Endometrial microvascular endothelial cells (primary cell): ENCODE data around the gene U2SURP. TPM values are rescaled to one million over a fixed set of nuclear protein-coding genes. Genes with fewer than 3 reads are reported as not detected.

Source experiments
- in situ Hi-C: cut with HindIII; loops from 2 replicates; pipeline ENCODE4 v1.10.0; 2017; ENCODE audit warnings: low sequenced_read_pairs, low pct_unique_long_range_greater_than_20kb; ENCODE audit errors: inconsistent ontology term
- total RNA-seq: library from RNA; depleted of rRNA; stranded (reverse); fragments of >200 nt; gene quantifications from one replicate; pipeline ENCODE4 v1.2.3, GENCODE V29; 2015; ENCODE audit errors: inconsistent ontology term

Gene U2SURP
- total RNA-seq, 1 donor from 2014 or later = 30.0 TPM

DNA sequence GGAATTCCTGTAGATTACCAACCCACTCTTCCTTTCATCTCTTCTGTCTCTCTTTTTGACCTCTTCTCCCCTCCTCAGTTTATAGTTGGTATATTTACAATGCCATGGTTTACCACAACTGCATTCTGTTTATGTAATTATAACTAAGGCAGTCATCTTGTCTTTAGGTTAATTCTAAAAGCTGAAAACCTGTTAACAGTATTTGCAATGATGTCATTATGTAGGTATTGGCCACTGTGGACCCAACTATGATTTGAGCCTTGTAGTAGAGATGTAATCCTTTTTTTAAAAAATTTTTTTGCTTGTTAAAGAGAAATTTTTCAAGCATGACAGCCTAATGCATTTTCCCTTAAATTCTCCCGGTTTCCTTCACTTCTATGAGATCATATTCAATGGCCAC is 87.5 kb downstream of the U2SURP start:
- in situ Hi-C loops = no loop called here

- in situ Hi-C loops = no loop called here
These were observed 88.6 kb downstream of the U2SURP start for GRCh38 chr3:143089965-143090364.

GRCh38 chr3:143090486-143090885 is 89.1 kb downstream of the U2SURP start:
- in situ Hi-C loops = no loop called here

DNA sequence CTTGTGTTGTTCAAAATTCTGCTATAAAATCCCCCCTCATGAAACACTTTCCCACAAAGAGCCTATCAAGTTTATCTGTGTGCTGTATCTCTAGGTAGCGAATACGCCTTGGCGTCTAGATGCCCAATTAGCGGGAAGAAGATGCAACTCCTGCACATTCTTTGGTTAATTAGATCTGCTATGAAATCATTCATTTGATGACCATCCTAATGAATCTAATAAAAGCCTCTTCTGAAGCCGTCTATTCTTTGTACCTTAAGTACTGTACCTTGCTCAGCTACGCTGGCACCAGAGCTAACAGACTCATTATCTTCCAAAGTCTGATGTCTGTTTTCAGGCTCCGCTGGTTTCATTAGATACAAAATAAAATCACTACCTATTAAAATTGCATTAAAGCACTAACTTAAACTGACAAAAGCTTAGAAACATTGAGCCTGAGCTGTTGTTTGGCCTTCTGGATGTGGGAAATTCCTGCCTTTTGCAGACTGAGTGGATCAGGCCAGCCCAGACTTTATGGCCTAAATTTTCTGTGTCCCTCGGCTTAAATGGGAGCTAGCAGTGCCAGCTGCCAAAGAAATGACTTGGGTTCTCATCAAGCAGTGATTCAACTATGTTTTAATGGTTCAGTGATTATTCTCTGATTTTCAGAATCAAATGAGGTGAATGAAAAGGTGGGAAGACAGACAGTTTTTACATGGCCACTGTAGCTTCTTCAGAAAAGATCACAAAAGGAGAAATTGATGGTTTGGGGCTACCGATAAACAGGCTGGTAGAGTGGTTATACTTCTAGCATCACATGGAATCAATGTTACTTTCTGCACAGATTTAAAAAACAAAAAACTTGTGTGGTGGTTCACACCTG is 89.8 kb downstream of the U2SURP start:
- in situ Hi-C loops = no loop called here

DNA sequence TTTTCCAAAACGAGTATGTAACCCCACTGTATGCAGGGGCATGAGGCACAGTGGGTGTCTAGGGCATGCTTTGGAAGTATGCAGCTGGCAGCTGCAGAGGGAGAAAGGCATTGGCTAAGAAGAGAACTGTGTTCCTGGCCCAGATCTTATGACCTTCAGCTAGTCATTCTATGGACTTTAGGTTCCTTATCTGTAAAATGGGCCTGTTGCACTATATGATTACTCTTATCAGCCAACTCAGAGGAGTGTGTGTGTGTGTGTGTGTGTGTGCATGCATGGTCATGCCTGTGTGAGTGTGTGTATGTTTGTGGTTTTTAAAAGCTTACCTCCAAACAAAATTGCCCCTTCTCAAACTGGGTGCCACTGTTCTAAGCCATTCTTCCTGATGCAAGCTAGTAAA is 90.8 kb downstream of the U2SURP start:
- in situ Hi-C loops = no loop called here

GRCh38 chr3:143095813-143096212 is 94.4 kb downstream of the U2SURP start:
- in situ Hi-C loops = no loop called here

GRCh38 chr3:143098032-143098764 is 96.8 kb downstream of the U2SURP start:
- in situ Hi-C loops = no loop called here

DNA sequence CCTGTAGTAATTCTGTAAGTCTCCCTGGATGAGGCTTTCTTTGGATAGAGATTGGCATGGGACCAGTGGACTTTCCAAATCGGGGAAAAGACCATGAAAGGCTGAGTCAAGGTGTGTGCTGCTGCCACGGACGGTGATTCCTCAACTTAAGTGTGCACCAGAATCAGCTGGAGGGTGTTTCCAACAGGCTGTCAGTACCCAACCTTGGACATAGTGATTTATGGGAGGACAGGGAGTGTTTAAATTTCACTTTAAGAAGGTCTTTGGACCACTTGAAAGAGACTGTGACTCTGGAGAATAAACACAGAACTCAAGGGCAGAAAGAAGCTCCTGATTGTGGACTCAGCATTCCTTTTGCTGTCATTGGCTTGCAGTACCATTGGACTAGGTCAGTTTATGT is 97.8 kb downstream of the U2SURP start:
- in situ Hi-C loops = no loop called here

DNA sequence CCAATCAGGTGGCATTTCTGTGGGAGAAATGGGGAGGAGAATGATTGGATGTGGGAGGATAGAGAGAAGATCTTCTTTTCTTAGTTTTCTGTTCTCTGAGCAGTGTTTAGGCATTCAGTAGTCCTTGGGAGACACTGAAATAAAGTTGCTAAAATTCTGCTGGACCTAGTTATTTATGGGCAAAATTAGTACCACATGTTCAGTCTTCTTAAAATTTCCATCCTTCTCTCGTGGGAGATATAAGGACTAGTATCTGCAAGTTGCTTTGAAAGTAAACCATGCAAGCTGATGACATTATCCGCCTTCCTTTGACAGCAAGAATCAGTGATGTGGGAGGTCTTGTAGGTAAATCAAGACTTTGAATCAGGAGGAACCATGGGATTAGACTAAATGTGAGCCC is 98.3 kb downstream of the U2SURP start:
- in situ Hi-C loops = no loop called here

DNA sequence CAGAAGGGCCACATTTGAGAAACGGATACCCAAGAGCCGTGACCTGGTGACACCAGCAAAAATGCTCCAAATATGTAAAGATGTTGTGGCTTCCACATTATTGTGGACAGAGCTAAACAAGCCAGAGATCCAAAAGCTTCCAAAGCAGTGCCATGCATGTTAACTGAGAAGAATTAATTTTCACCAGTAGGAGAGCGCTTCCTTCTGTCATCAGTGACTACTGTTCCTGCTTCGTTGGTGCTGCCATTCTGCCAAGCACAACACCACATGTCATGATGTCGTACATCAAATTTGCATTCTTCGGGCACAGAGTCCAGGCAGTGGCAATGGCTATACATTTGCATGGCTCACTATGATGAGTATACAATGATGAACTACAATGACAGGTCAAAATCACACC is 99.1 kb downstream of the U2SURP start:
- in situ Hi-C loops = no loop called here

DNA sequence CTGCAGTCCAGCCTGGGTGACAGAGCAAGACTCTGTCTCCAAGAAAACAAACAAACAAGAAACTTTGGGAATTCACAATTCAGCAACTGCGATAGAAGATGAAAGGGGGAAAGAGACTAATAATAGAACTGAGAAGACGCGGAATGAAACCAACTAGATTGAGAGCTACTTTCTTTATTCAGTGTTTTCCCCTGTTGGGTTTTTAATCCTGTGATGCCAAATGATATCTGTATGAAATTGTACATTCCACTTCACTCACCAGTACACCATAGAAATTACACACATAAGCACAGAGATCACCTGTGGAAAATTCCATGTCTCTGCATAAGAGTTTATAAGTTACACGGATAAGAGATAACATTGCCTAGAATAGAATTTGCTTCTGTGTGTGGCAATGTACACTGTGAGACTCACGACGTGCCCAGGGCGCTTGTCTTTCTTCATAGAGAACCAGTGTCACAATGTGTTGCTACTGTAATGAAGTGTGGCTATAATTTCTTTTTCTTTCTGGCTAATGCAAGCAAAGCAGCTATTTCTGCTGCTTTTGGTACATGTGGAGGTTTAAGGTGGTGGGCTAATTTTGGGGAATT is 100.5 kb downstream of the U2SURP start:
- in situ Hi-C loops = no loop called here

GRCh38 chr3:143103652-143104051 is 102.3 kb downstream of the U2SURP start:
- in situ Hi-C loops = no loop called here

- in situ Hi-C loops = no loop called here
These were observed 103.8 kb downstream of the U2SURP start for GRCh38 chr3:143105170-143105569.

DNA sequence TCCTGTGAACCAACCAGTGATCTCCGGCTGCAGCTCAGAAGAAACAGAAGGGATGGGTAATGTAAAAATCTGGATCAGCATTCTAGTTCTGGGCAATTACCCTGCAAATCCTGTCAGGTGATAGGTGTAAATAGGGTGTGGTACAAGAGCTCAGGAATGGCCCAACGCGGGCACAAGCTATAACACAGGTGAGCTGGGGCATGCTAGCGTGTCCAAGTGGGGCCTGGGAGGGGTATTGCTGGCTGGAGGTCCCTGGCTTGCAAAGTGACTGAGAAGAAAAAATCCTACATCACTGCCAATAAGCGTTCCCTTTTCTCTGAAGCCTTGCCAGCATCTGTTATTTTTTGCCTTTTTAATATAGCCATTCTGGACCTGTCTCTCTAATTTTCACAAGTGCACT is 108.5 kb downstream of the U2SURP start:
- in situ Hi-C loops = no loop called here

Other genes with a start within 250 kb of the U2SURP start
- not detected for gene PCOLCE2, start 112.5 kb upstream of the U2SURP start, total RNA-seq
- not detected for gene PAQR9, start 37.9 kb upstream of the U2SURP start, total RNA-seq
- gene CHST2, start 118.2 kb downstream of the U2SURP start, total RNA-seq = 13.9 TPM